ENCODE measurements around the gene SPHK1. TPM values are rescaled to one million over a fixed set of nuclear protein-coding genes. Genes with fewer than 3 reads are reported as not detected.

SPHK1 gene
- polyA plus RNA-seq, 1 donor from 2014 or later, result 2.7 TPM

DNA sequence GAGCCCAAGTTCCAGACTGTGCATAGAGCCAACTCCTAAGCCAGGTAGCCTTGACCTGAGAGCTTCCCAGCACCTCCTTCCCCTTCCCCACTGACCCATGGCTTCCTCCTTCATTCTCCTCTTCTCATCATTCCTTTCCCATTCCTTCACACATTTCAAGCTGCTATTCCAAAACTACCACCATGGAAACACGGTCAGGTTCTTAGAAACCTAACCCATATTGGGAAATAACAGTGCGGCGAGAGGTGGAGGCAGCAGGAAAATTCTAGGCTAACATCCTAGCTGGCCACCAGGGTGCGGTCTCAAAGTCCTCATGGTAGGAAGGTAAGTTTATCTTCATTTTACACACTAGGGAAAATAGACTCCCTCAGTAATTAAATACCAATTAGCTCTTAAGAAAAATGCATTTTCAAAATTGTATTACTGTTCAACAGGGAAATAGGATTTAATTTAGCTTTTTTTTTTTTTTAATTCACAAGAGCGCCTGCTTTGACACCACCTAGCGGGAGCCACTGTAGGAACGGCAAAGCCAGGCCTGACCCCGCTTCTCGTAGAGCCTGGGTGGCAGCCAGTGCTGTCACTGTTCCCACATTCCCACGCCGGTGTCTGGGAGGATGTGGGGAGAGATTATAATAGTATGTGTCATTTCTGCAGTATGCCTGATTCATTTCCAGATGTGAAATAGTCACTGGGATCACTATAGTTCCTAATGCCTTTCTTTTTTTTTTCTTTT is 14.0 kb upstream of the SPHK1 start:
- Histone ChIP-seq H3K27ac (ENCODE audit: low read length) (peak overlapping the region; percentile 44), H3K4me2 (ENCODE audit: low read length) (no peak overlapping the region), H3K9me3 (ENCODE audit: low read length) (no peaks in the 10 kb centered on the region), H3K36me3 (ENCODE audit: insufficient read depth, low read length) (no peaks in the 10 kb centered on the region), H3K9ac (ENCODE audit: low read length) (no peak overlapping the region), H4K20me1 (ENCODE audit: insufficient read depth) (no peaks in the 10 kb centered on the region), H3K4me3 (ENCODE audit: low read length) (peak overlapping the region; percentile 16), H3K27me3 (ENCODE audit: insufficient read depth, low read depth, low read length) (no peaks in the 10 kb centered on the region), H3K9me2 (ENCODE audit: insufficient read depth, low read length) (no peaks in the 10 kb centered on the region), H3K79me2 (replicated peaks; ENCODE audit: insufficient read depth, low read length) (no peaks in the 10 kb centered on the region), H2AFZ (ENCODE audit: low read depth, low read length) (no peak overlapping the region), H3F3A (ENCODE audit: insufficient read depth, low read length, poor library complexity, severe bottlenecking) (no peaks in the 10 kb centered on the region)
- TF ChIP-seq RAD21 (conservative IDR thresholded peaks at IDR 0.05), result no peak
- no peak for TF ChIP-seq MXI1 (conservative IDR thresholded peaks at IDR 0.05; ENCODE audit: poor library complexity, severe bottlenecking)
- TF ChIP-seq TAF1 (IDR thresholded peaks at IDR 0.05; ENCODE audit: low read depth), result no peak
- TF ChIP-seq, protein P1, sequence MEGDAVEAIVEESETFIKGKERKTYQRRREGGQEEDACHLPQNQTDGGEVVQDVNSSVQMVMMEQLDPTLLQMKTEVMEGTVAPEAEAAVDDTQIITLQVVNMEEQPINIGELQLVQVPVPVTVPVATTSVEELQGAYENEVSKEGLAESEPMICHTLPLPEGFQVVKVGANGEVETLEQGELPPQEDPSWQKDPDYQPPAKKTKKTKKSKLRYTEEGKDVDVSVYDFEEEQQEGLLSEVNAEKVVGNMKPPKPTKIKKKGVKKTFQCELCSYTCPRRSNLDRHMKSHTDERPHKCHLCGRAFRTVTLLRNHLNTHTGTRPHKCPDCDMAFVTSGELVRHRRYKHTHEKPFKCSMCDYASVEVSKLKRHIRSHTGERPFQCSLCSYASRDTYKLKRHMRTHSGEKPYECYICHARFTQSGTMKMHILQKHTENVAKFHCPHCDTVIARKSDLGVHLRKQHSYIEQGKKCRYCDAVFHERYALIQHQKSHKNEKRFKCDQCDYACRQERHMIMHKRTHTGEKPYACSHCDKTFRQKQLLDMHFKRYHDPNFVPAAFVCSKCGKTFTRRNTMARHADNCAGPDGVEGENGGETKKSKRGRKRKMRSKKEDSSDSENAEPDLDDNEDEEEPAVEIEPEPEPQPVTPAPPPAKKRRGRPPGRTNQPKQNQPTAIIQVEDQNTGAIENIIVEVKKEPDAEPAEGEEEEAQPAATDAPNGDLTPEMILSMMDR (IDR thresholded peaks at IDR 0.05; ENCODE audit: poor library complexity, severe bottlenecking), result peak; percentile 42

DNA sequence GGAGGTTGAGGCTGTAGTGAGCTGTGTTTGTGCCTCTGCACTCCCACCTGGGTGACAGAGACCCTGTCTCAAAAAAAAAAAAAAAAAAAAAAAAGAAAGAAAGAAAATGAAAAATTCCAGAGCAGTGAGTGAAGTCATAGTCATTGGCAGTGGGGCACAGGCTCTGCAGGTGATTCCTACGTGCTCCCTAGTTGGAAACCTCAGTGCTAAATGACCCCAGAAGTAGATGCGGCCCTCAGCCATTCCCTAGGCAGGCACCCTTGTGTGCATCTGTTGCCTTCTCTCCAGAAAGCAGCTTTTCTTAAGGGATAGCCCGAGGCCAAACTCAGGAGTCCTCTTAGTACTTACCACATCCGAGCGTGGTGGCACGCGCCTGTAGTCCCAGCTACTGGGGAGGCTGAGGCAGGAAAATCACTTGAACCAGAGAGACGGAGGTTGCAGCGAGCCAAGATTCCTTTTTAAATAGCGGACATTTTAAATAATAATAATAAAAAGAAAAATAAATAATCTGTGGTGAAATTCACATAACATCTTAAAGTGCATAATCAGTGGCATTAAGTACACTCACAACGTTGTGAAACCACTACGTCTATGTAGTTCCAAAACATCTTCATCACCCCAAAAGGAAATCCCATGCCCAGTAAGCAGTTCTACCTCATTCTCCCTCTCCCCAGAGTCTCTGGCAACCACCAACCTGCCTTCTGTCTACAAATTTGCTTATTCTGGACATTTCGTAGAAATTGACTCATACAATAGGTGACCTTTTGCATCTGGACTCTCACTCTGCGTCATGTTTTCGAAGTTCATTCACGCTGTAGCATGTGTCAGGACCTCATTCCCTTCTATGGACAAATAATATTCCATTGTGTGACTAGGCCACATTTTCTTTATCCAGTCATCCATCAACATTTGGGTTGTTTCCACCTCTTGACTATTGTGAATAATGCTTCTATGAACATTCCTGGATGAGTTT is 12.5 kb upstream of the SPHK1 start:
- Histone ChIP-seq H2AFZ (ENCODE audit: low read depth, low read length) (no peak overlapping the region), H3K4me2 (ENCODE audit: low read length) (no peak overlapping the region), H4K20me1 (ENCODE audit: insufficient read depth) (no peaks in the 10 kb centered on the region), H3K4me3 (ENCODE audit: low read length) (no peak overlapping the region), H3K36me3 (ENCODE audit: insufficient read depth, low read length) (no peaks in the 10 kb centered on the region), H3F3A (ENCODE audit: insufficient read depth, low read length, poor library complexity, severe bottlenecking) (no peaks in the 10 kb centered on the region), H3K9me2 (ENCODE audit: insufficient read depth, low read length) (no peaks in the 10 kb centered on the region), H3K79me2 (replicated peaks; ENCODE audit: insufficient read depth, low read length) (no peaks in the 10 kb centered on the region), H3K9ac (ENCODE audit: low read length) (no peak overlapping the region), H3K9me3 (ENCODE audit: low read length) (no peaks in the 10 kb centered on the region), H3K27ac (ENCODE audit: low read length) (no peak overlapping the region), H3K27me3 (ENCODE audit: insufficient read depth, low read depth, low read length) (no peaks in the 10 kb centered on the region)
- no peak for TF ChIP-seq SMC3 (conservative IDR thresholded peaks at IDR 0.05; ENCODE audit: poor library complexity)
- no peak for TF ChIP-seq RAD21 (conservative IDR thresholded peaks at IDR 0.05)
- TF ChIP-seq EZH2 (IDR thresholded peaks at IDR 0.05; ENCODE audit: borderline replicate concordance, insufficient read depth, low read length, poor library complexity, severe bottlenecking), result no peak
- TF ChIP-seq, protein P1 (IDR thresholded peaks at IDR 0.05; ENCODE audit: poor library complexity, severe bottlenecking), result no peak
- no peak for TF ChIP-seq TAF1 (IDR thresholded peaks at IDR 0.05; ENCODE audit: low read depth)
- TF ChIP-seq POLR2AphosphoS5 (IDR thresholded peaks at IDR 0.05), result no peak
- no peak for TF ChIP-seq EP300 (conservative IDR thresholded peaks at IDR 0.05; ENCODE audit: poor library complexity, severe bottlenecking)

All from neural cell (in vitro differentiated cells).